GM18511 (cell line): ENCODE measurements around the gene TMEM138.

Experiments
- ATAC-seq: cut with Tn5 transposase; IDR thresholded peaks from one replicate; pipeline ENCODE4 v1.9.1; 2021; ENCODE audit warnings: mild to moderate bottlenecking, moderate library complexity; ENCODE audit not compliant: unreplicated experiment

TMEM138 gene

DNA sequence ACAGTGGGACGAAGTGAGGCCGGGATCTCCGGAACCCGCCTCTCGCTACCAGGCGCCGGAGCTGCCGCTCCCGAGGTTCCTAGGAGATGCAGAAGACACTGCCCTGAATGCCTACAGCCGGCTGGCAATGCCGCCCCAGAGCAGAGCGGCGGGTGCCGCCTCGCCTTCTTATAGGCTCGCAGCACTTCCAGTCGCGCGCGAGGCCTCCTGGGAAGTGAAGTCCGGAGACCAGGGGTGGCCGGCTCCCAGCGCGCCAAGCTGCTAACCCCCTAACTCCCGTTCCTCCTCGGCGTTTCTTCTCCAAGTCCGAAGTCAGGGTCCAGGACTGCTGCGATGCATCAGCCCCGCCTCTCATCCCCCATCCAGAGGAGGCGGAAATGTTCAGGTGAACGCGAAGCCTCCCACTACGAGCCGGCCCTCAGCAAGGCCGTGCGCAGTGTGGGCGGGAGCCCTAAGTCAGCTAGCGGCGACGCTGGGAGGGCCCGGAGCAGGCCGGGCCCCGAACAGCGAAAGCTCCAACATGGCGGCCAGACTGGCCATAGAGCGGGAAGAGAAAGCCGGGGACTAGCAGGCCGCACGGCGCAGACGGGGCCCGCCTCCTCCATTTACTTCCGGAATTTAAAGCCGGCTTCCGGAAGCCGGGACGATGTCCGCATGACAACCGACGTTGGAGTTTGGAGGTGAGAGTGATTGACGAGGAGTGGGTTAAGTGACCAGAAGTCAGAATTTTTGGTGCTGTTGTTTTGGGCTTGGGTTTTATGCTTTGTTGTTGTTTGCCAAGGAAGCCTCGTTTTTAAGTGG lies at the start of gene TMEM138, which contains the start of gene CYB561A3:
Gene TMEM138 (plus strand): TSS at position 634 of the 801 bp plus-strand sequence. CDS start 2,017 bp downstream, outside the sequence.
Gene CYB561A3 (minus strand): TSS at position 142 of the 801 bp plus-strand sequence. CDS start 5,169 bp downstream, outside the sequence.
- ATAC-seq = peak; percentile 79

GRCh38 chr11:61315260-61315659 lies 46.9 kb upstream of the TMEM138 start:
- ATAC-seq = no peak

DNA sequence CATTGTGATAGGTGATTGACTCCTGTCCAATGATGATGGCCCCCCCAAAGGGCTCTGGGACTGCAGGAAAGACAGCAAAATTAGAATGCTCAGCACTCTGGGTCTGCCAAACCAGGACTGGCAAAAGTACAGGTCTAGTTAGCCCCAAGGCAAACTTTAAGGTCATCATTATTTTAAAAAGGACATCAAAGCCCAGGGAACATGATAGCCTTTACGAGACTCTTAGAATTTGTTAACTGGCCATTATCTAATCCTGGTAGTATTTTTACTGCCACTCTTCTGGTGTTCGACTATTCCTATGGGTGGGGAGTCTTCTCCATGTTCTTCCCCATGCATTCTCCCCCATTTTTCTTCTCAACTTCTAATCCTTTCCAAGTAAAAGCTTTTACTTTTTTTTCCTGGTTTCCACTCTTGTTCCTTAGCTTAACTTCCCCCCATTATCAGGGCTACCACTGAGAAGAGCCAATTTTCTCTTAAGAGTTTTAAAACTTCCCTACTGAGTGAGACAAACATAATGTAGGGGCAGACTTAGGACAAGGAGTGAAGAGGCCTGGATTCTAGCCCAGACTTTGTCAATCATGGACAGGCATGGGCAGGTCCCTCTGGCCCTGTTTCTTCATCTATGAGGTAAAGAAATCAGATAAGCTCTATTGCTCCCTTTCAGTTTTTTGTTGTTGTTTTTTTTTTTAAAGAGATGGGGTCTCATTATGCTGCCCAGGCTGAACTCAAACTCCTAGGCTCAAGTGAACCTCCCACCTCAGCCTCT lies 36.3 kb upstream of the TMEM138 start:
- ATAC-seq = no peak

DNA sequence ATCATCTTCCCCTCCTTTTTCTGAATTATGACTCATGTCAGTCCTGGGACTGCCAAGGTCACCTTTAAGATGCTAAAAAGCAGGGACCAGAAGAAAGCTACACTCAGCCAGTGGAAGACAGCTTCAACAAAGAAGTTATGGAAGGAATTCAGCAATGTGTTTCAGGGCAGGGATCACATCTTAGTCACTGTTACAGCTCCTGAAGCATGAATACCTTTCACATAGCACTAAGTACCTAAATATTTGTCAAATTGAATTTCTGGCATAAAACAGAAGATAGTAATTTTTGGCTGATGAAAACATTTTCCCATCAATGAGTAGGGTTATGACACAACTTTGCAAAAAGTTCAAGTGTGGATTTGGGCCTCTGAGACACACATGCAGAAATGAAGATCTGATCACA lies 34.5 kb upstream of the TMEM138 start:
- ATAC-seq = no peak

- ATAC-seq = no peak
These were observed 33.8 kb upstream of the TMEM138 start for GRCh38 chr11:61328351-61328750.

GRCh38 chr11:61329871-61330270 lies 32.3 kb upstream of the TMEM138 start:
- ATAC-seq = no peak

DNA sequence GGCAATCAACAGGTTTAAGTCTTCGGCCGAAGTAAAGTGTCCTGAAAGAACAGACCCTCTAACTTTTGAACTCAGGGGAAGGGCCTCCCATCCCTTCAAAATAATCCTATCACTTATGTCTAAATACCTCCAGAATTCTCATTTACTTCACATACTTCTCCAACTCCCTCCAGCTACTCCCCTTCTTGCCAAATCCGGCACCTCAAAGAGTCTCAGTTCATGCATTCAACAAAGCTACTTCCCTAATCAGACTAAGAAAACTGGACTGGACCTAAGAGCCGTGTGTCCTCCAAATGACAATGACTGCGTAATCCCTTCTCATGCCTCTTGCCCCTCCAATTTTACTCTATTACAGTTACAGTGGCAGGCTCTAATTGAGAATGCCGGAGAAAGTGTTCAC lies 30.5 kb upstream of the TMEM138 start:
- ATAC-seq = no peak

DNA sequence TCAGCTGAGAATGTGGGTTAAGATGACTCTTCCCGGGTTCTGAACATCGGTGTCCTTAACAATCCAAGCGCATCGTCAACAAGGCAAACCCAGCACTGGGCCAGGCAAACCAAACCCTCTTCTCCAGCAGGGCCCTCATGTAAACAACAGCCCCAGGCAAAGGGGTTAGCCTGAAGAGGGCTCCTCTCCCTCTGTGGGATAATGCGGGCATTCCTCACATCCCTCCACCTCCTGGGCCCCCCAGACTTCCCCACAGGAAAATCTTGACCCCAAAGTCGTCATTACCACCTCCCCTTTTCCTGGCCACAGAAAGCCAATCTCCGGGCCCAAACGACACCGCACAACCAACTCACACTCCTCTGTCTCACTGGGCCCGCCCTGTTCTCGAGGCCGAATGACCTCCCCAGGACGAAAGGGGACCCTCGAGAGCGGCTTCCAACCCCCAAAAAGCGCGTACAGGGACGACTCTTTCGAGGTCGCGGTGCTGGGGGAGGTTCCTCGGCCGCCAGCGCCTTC lies 29.8 kb upstream of the TMEM138 start:
- ATAC-seq = no peak

DNA sequence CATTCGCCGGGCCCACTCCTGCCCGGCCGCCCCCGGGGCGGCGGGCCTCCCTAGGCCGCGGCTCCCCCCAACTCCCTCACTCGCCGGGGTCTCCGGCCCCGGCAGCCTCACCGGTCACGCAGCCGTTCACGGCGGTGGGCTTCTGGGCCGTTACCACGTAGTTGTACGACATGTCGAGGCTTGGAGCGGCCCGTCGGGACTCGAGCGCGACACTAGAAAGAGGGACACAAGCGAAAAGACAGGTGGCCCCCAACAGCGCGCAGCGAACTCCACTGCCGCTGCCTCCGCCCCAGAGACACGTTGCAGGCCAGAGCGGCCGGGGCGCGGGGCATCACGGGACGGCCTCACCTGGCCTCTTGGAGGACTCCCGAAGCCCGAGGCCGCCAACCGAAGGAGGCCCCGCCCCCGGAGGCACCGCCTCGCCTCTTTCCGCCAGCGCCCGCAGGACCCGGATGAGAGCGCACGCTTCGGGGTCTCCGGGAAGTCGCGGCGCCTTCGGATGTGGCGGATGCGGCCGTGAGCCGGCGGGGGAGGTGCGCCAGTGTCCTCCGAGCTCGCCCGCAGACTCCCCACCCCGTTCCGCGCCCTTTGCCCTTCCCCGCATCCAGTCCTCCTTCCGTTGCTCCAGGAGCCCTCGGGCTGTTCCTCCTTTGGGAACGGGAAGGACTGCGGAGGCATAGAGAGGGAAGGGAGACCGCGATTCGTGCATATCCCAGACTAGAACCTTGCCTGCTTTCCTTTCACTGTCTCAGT lies 29.2 kb upstream of the TMEM138 start, which contains the start of the genes DDB1 and TKFC:
Gene DDB1 (minus strand): TSS at position 309 of the 753 bp plus-strand sequence. CDS start 137 bp downstream, at position 172.
Gene TKFC (plus strand): TSS at position 432 of the 753 bp plus-strand sequence. CDS start 1,501 bp downstream, outside the sequence.
- ATAC-seq = peak; percentile 91

DNA sequence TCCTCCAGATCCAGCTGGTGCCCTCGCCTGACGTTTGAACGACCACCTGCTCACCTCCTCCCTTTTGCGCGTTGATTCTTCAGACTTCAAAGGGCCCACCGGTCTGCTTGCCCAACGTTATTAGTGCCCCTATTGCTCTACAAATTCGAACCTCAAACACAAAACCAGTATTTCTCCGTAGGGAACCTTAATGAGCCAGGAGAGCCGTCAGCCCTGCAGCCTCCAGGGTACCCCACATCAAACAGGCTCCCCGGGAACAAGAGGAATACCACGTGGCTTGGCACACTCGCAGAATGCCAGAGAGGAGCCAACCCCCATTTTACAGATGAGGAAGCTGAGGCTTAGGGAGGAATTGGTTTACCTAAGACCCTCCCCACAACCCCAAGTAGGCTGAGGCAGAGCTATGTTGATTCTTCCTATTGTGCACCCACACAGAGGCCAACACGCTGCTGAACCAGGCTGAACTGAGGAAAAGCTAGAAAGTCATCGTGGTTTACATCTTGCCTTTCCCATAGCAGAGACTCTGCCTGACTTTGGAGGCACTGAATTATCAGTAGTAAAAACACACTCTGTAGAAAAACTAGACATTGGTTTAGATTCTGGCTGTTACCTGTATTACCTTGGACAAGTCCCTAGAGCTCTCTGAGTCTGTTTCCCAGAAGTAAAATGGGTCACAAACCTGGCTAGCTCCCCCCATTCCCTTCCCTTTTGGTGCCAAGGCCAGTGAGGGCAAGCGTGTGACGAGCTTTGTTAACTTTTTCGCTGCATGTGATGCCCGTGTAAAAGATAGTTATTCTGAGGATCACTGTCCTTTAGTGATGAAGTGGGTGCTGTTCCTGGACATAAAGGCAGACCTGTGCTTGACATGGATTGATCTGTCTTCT lies 28.4 kb upstream of the TMEM138 start:
- peak; percentile 16 for ATAC-seq

DNA sequence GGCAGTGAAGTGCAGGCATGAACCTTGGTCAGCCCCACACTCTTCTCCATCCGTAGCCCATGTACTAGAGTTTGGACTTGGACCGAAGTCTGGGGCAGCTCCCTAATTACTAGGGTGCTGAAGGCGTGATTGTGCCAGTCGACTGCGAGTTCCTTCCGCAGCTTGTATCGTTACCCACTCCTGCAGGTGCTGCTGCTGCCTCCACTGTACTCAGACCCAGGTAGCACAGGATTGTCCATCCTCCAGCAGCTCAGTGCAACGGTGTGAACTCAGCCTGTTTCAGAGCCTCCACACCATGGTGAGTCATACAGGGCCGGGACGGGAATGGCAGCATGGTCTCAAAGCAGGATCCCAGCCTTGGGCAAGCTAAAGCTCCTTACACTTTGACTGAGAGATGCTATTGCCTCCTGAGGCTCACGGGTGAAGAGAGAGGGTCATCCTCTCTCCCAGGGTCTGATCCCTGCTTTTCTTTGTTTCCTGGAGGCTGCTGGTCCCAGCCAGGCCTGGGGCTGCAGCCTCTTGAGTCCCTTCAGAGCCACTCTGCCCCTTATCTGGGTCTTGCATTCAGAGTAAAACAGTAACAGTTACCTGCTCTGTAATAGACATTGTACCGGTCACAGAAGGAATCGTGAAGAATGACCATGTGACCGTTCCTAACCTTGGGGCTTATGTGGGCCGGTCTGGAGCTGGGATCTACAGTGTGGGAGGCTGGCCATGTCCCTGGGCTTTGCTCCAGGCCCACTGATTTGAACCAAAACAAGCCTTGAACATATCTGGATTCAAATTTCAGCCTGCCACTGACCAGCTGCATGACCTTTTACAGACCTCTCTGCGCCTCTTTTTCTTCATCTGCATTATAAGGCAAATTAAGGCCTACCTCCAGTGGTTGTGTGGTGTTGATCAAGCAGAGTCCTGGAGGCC lies 27.5 kb upstream of the TMEM138 start:
- ATAC-seq = no peak

- no peak for ATAC-seq
These were observed 26.8 kb upstream of the TMEM138 start for GRCh38 chr11:61335355-61335710.

GRCh38 chr11:61336171-61336935 lies 25.8 kb upstream of the TMEM138 start:
- ATAC-seq = peak; percentile 48

DNA sequence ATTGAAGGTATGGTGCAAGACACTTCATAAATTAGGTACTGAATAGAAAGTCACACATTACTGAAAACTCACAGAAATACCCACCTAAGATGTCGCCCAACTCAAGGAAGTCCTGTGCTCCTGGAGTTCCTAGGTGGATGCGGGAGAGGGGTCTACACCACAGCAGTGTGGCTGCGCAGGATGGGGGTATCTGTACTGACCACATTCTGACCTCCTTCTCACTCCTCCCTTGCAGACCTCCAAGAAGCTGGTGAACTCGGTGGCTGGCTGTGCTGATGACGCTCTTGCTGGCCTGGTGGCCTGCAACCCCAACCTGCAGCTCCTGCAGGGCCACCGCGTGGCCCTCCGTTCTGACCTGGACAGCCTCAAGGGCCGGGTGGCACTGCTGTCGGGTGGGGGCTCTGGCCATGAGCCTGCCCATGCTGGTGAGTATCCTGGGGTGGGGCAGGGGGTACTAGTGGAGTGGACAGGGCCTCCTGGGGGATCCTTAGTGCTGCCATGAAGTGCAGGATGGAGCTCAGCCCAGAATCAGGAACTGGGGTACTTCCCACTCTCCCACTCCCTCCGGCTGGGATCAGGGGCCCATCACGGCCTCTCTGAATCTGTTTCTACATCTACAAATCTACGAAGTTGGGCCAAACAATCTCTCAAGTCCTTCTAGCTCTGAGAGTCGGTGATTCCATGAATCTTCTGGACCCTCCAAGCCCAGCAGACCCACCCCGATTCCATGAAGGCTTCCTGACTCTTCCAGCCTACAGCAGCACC lies 24.3 kb upstream of the TMEM138 start:
- ATAC-seq = no peak

DNA sequence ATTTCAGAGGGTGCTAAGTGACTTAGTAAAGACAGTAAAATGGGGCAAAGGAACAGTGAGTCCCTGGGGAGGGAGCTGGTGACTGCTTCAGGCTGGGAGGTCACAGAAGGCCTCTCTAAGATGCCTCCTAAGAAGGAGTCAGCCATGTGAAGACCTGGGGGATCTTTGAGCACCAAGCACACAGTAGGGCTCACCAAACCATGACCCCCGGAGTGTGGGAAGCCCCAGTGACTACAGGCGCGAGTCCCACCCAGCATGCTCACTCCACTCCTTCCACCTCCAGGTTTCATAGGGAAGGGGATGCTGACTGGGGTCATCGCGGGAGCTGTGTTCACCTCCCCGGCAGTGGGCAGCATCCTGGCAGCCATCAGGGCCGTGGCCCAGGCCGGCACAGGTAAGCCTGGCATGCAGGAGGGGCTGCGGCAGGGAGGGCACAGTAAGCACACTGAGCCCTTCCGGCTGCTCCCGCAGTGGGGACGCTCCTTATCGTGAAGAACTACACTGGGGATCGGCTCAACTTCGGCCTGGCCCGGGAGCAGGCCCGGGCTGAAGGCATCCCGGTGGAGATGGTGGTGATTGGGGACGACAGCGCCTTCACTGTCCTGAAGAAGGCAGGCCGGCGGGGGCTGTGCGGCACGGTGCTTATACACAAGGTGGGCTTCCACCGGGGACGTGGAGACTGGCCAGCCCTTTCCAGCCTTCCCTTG lies 23.2 kb upstream of the TMEM138 start:
- ATAC-seq = no peak

- ATAC-seq = no peak
These were observed 22.7 kb upstream of the TMEM138 start for GRCh38 chr11:61339490-61339878.

GRCh38 chr11:61340979-61341378 lies 21.2 kb upstream of the TMEM138 start:
- no peak for ATAC-seq
